ENCODE measurements around the gene UTP14C. TPM values are rescaled to one million over a fixed set of nuclear protein-coding genes. Genes with fewer than 3 reads are reported as not detected.
"Not testable (repeated sequence)": the region's sequence is repeated elsewhere in the genome, so short reads cannot be mapped to it uniquely, and the experiment has no call there.

Gene UTP14C
- total and polyA plus RNA-seq, 4 donors: 2.8 to 26.8 (median 11.5) TPM

- 97 to 99% methylated on average over 3 of the region's 3 CpGs for WGBS, 2 donors
- DNase-seq: no peak
- no peak overlapping the region for H3K9ac ChIP-seq (ENCODE audit: insufficient read depth in 1 of 2, low read length in 2 of 2)
- no peak for ATAC-seq (ENCODE audit: insufficient read depth, low FRiP score)
- TF ChIP-seq CTCF (IDR thresholded peaks at IDR 0.05; ENCODE audit: control extremely low read depth, extremely low read depth): no peak
- peaks cover 0 to 2% (median 0%) of the 10 kb centered on the region in 4 donors for H3K9me3 ChIP-seq (ENCODE audit: control insufficient read depth in 4 of 4, insufficient read depth in 3 of 4, low read length in 3 of 4)
- no peaks in the 10 kb centered on the region for H3K36me3 ChIP-seq (ENCODE audit: control insufficient read depth in 4 of 4, insufficient read depth in 4 of 4, low read length in 4 of 4)
- no peaks in the 10 kb centered on the region for H3K4me1 ChIP-seq (ENCODE audit: control insufficient read depth in 5 of 5, insufficient read depth in 5 of 5, low read length in 5 of 5)
- no peaks in the 10 kb centered on the region for H3K27me3 ChIP-seq (ENCODE audit: control insufficient read depth in 3 of 3, insufficient read depth in 3 of 3, low read length in 2 of 3)
- H3K4me3 ChIP-seq: no peak overlapping the region
- H3K27ac ChIP-seq (ENCODE audit: low read depth in 1 of 2, low read length in 1 of 2): no peak overlapping the region
Measured at GRCh38 chr13:52047463-52047862, 23.0 kb downstream of the UTP14C start.

- Histone ChIP-seq H3K27ac (ENCODE audit: low read depth in 1 of 2, low read length in 1 of 2) (no peak overlapping the region), H3K9me3 (ENCODE audit: control insufficient read depth in 4 of 4, insufficient read depth in 3 of 4, low read length in 3 of 4) (peaks cover 0 to 2% (median 0%) of the 10 kb centered on the region in 4 donors), H3K27me3 (ENCODE audit: control insufficient read depth in 3 of 3, insufficient read depth in 3 of 3, low read length in 2 of 3) (no peaks in the 10 kb centered on the region), H3K36me3 (ENCODE audit: control insufficient read depth in 4 of 4, insufficient read depth in 4 of 4, low read length in 4 of 4) (no peaks in the 10 kb centered on the region), H3K4me1 (ENCODE audit: control insufficient read depth in 5 of 5, insufficient read depth in 5 of 5, low read length in 5 of 5) (no peaks in the 10 kb centered on the region), H3K4me3 (no peak overlapping the region), H3K9ac (ENCODE audit: insufficient read depth in 1 of 2, low read length in 2 of 2) (no peak overlapping the region)
- DNase-seq: no peak
- TF ChIP-seq CTCF (IDR thresholded peaks at IDR 0.05; ENCODE audit: control extremely low read depth, extremely low read depth): no peak
- WGBS, 2 donors: 77 to 83% methylated on average over 2 of the region's 2 CpGs
- no peak for ATAC-seq (ENCODE audit: insufficient read depth, low FRiP score)
Measured at GRCh38 chr13:52048516-52048915, 24.0 kb downstream of the UTP14C start.

- DNase-seq: no peak
- TF ChIP-seq CTCF (IDR thresholded peaks at IDR 0.05; ENCODE audit: control extremely low read depth, extremely low read depth): no peak
- Histone ChIP-seq H3K9me3 (ENCODE audit: control insufficient read depth in 4 of 4, insufficient read depth in 3 of 4, low read length in 3 of 4) (peaks cover 0 to 2% (median 0%) of the 10 kb centered on the region in 4 donors), H3K4me1 (ENCODE audit: control insufficient read depth in 5 of 5, insufficient read depth in 5 of 5, low read length in 5 of 5) (no peaks in the 10 kb centered on the region), H3K4me3 (no peak overlapping the region), H3K27ac (ENCODE audit: low read depth in 1 of 2, low read length in 1 of 2) (no peak overlapping the region), H3K36me3 (ENCODE audit: control insufficient read depth in 4 of 4, insufficient read depth in 4 of 4, low read length in 4 of 4) (no peaks in the 10 kb centered on the region), H3K27me3 (ENCODE audit: control insufficient read depth in 3 of 3, insufficient read depth in 3 of 3, low read length in 2 of 3) (no peaks in the 10 kb centered on the region), H3K9ac (ENCODE audit: insufficient read depth in 1 of 2, low read length in 2 of 2) (no peak overlapping the region)
- WGBS, 2 donors: 81 to 86% methylated on average over 7 of the region's 7 CpGs
- ATAC-seq (ENCODE audit: insufficient read depth, low FRiP score): no peak
Measured at GRCh38 chr13:52051400-52051799, 26.9 kb downstream of the UTP14C start.

- 94 to 95% methylated on average over 4 of the region's 4 CpGs for whole genome bisulfite sequencing, 2 donors
- no peak for DNase-seq
Measured at GRCh38 chr13:52053460-52053859, 29.0 kb downstream of the UTP14C start.

GRCh38 chr13:52061064-52061463 is 36.6 kb downstream of the UTP14C start:
- H3K4me1 ChIP-seq (ENCODE audit: control insufficient read depth in 5 of 5, insufficient read depth in 5 of 5, low read length in 5 of 5); DNase-seq; ATAC-seq (ENCODE audit: insufficient read depth, low FRiP score); H3K4me3 ChIP-seq; H3K9me3 ChIP-seq (ENCODE audit: control insufficient read depth in 4 of 4, insufficient read depth in 3 of 4, low read length in 3 of 4); H3K27me3 ChIP-seq (ENCODE audit: control insufficient read depth in 3 of 3, insufficient read depth in 3 of 3, low read length in 2 of 3); H3K9ac ChIP-seq (ENCODE audit: insufficient read depth in 1 of 2, low read length in 2 of 2); H3K36me3 ChIP-seq (ENCODE audit: control insufficient read depth in 4 of 4, insufficient read depth in 4 of 4, low read length in 4 of 4): not testable (repeated sequence)
- peak overlapping the region in 1 of 2 donors; percentile 54 for H3K27ac ChIP-seq (ENCODE audit: low read depth in 1 of 2, low read length in 1 of 2)
- WGBS, 2 donors: 79 to 81% methylated on average over 3 of the region's 3 CpGs

More at GRCh38 chr13:52053460-52053859, 29.0 kb downstream of the UTP14C start:
- Histone ChIP-seq H3K9ac (ENCODE audit: insufficient read depth in 1 of 2, low read length in 2 of 2) (no peak overlapping the region), H3K27me3 (ENCODE audit: control insufficient read depth in 3 of 3, insufficient read depth in 3 of 3, low read length in 2 of 3) (no peaks in the 10 kb centered on the region), H3K9me3 (ENCODE audit: control insufficient read depth in 4 of 4, insufficient read depth in 3 of 4, low read length in 3 of 4) (peaks cover 0 to 2% (median 0%) of the 10 kb centered on the region in 4 donors), H3K27ac (ENCODE audit: low read depth in 1 of 2, low read length in 1 of 2) (no peak overlapping the region), H3K36me3 (ENCODE audit: control insufficient read depth in 4 of 4, insufficient read depth in 4 of 4, low read length in 4 of 4) (no peaks in the 10 kb centered on the region), H3K4me3 (no peak overlapping the region), H3K4me1 (ENCODE audit: control insufficient read depth in 5 of 5, insufficient read depth in 5 of 5, low read length in 5 of 5) (no peaks in the 10 kb centered on the region)
- TF ChIP-seq CTCF (IDR thresholded peaks at IDR 0.05; ENCODE audit: control extremely low read depth, extremely low read depth): no peak
- ATAC-seq (ENCODE audit: insufficient read depth, low FRiP score): no peak
